IMR-90 (cell line): ENCODE results near the gene RPL10. TPM values are rescaled to one million over a fixed set of nuclear protein-coding genes. Genes with fewer than 3 reads are reported as not detected.

Source experiments
- ATAC-seq: fragments of 200-7000 bp; cut with Tn5 transposase; 2 replicates; pipeline ENCODE4 v1.9.1; 2020; ENCODE audit warnings: low read depth, mild to moderate bottlenecking, moderate library complexity
- BruUV-seq: library from RNA; stranded (reverse); fragments of 400-500 nt; replicated peaks from 2 replicates; lab custom pipeline; 2021; lab: Mats Ljungman, UMichigan
- CTCF ChIA-PET: fragments of 300-600 bp; formaldehyde crosslinking; extraction: SDS; loops from one replicate; lab custom pipeline; 2021; ENCODE audit warnings: antibody characterized with exemption; lab: Yijun Ruan, JAX
- POLR2A ChIA-PET: fragments of 300-600 bp; sonication (Branson Sonifier 250); formaldehyde crosslinking; loops from one replicate; lab custom pipeline; 2022; ENCODE audit warnings: antibody characterized with exemption; ENCODE audit not compliant: unreplicated experiment; lab: Charles Lee
- DNase-seq: peaks from one replicate; pipeline ENCODE4 v3.0.0; 2013
- H2AFZ ChIP-seq: replicated peaks from 2 replicates; pipeline ENCODE3; 2013; ENCODE audit warnings: low read length, mild to moderate bottlenecking; ENCODE audit not compliant: poor library complexity
- H2AK5ac ChIP-seq: 2 replicates; pipeline ENCODE4 v1.6.1; 2013; ENCODE audit warnings: low read depth, low read length, inconsistent platforms
- H2AK9ac ChIP-seq: replicated peaks from 2 replicates; pipeline ENCODE3; 2013; ENCODE audit warnings: mild to moderate bottlenecking, low read depth, low read length, moderate library complexity; ENCODE audit not compliant: poor library complexity
- H2BK120ac ChIP-seq: 2 replicates; pipeline ENCODE4 v1.6.1; 2013; ENCODE audit warnings: low read depth, low read length, inconsistent platforms
- H2BK15ac ChIP-seq: 3 replicates; pipeline ENCODE4 v1.6.1; 2013; ENCODE audit warnings: low read depth, low read length, inconsistent platforms
- H2BK20ac ChIP-seq: 2 replicates; pipeline ENCODE4 v1.6.1; 2013; ENCODE audit warnings: low read depth, mild to moderate bottlenecking, inconsistent platforms, low read length, moderate library complexity
- H2BK5ac ChIP-seq: 2 replicates; pipeline ENCODE4 v1.6.1; 2013; ENCODE audit warnings: mild to moderate bottlenecking, low read depth, low read length, inconsistent platforms; ENCODE audit not compliant: poor library complexity, severe bottlenecking
- H3K14ac ChIP-seq: replicated peaks from 2 replicates; pipeline ENCODE4 v1.6.1; 2013; ENCODE audit warnings: low read depth, low read length, inconsistent platforms
- H3K18ac ChIP-seq: 2 replicates; pipeline ENCODE4 v1.6.1; 2013; ENCODE audit warnings: low read depth, low read length, control low read depth
- H3K23ac ChIP-seq: 2 replicates; pipeline ENCODE4 v1.6.1; 2013; ENCODE audit warnings: low read depth, low read length, inconsistent platforms
- H3K27ac ChIP-seq: 2 replicates; pipeline ENCODE4 v1.5.1; 2013; ENCODE audit warnings: mild to moderate bottlenecking, control low read depth, low read length; ENCODE audit not compliant: insufficient read depth
- H3K27me3 ChIP-seq: 2 replicates; pipeline ENCODE4 v1.6.1; 2013; ENCODE audit warnings: low read length; ENCODE audit not compliant: control insufficient read depth, insufficient read depth
- H3K36me3 ChIP-seq: 2 replicates; pipeline ENCODE4 v1.6.1; 2013; ENCODE audit warnings: low read length, mixed read lengths; ENCODE audit not compliant: control insufficient read depth, insufficient read depth
- H3K4ac ChIP-seq: 2 replicates; pipeline ENCODE4 v1.6.1; 2013; ENCODE audit warnings: low read depth, low read length, inconsistent platforms
- H3K4me1 ChIP-seq: 2 replicates; pipeline ENCODE4 v1.6.1; 2013; ENCODE audit warnings: low read length, mixed read lengths; ENCODE audit not compliant: control insufficient read depth, insufficient read depth
- H3K4me2 ChIP-seq: 2 replicates; pipeline ENCODE4 v1.6.1; 2013; ENCODE audit warnings: low read depth, mild to moderate bottlenecking, control low read depth, low read length, moderate library complexity
- H3K4me3 ChIP-seq: 2 replicates; pipeline ENCODE4 v1.5.1; 2013; ENCODE audit warnings: low read depth, mild to moderate bottlenecking, control low read depth, low read length, moderate library complexity; ENCODE audit not compliant: insufficient read depth
- H3K56ac ChIP-seq: 2 replicates; pipeline ENCODE4 v1.6.1; 2013; ENCODE audit warnings: low read length, inconsistent platforms; ENCODE audit not compliant: insufficient read depth; ENCODE audit errors: extremely low read depth
- H3K79me1 ChIP-seq, 2 experiments: 2 replicates each; pipeline ENCODE4 v1.6.1; 2013; ENCODE audit warnings: low read length in 2 of 2, inconsistent platforms in 1 of 2, low read depth in 1 of 2
- H3K9ac ChIP-seq: 2 replicates; pipeline ENCODE4 v1.6.1; 2013; ENCODE audit warnings: low read depth, low read length, control low read depth
- H3K9me1 ChIP-seq: 2 replicates; pipeline ENCODE4 v1.6.1; 2013; ENCODE audit warnings: low read length, inconsistent platforms; ENCODE audit not compliant: insufficient read depth
- H3K9me3 ChIP-seq: 2 replicates; pipeline ENCODE4 v1.6.1; 2013; ENCODE audit warnings: low read length; ENCODE audit not compliant: control insufficient read depth, insufficient read depth
- H4K20me1 ChIP-seq: 2 replicates; pipeline ENCODE4 v1.6.1; 2013; ENCODE audit warnings: low read length, inconsistent platforms; ENCODE audit not compliant: insufficient read depth
- H4K5ac ChIP-seq: 2 replicates; pipeline ENCODE4 v1.6.1; 2013; ENCODE audit warnings: mild to moderate bottlenecking, low read depth, low read length, control low read depth
- H4K8ac ChIP-seq, 2 experiments: 2 replicates each; pipeline ENCODE4 v1.6.1; 2013; ENCODE audit warnings: low read depth in 2 of 2, low read length in 2 of 2, control low read depth in 1 of 2, inconsistent platforms in 1 of 2
- H4K91ac ChIP-seq: 2 replicates; pipeline ENCODE4 v1.6.1; 2013; ENCODE audit warnings: low read depth, low read length, inconsistent platforms; ENCODE audit not compliant: insufficient read depth
- MAFK ChIP-seq: IDR thresholded peaks from 2 replicates; pipeline ENCODE4 v1.6.1; 2012; ENCODE audit warnings: low read depth, low read length, improper control_type of control experiment
- MAZ ChIP-seq: IDR thresholded peaks from 2 replicates; pipeline ENCODE4 v1.6.1; 2012; ENCODE audit warnings: low read depth, mild to moderate bottlenecking, low read length, improper control_type of control experiment, moderate library complexity, borderline replicate concordance
- MXI1 ChIP-seq: IDR thresholded peaks from 2 replicates; pipeline ENCODE4 v1.6.1; 2012; ENCODE audit warnings: low read depth, mild to moderate bottlenecking, low read length, moderate library complexity, borderline replicate concordance
- POLR2A ChIP-seq: IDR thresholded peaks from 2 replicates; pipeline ENCODE4 v1.6.1; 2012; ENCODE audit warnings: mild to moderate bottlenecking, low read depth, low read length
- RAD21 ChIP-seq: IDR thresholded peaks from 2 replicates; pipeline ENCODE4 v1.6.1; 2012; ENCODE audit warnings: low read length, improper control_type of control experiment
- RCOR1 ChIP-seq: IDR thresholded peaks from 2 replicates; pipeline ENCODE4 v1.6.1; 2012; ENCODE audit warnings: mild to moderate bottlenecking, low read length, improper control_type of control experiment; ENCODE audit not compliant: insufficient replicate concordance
- WGBS, 2 experiments: methylation state at CpG; one replicate each; pipeline versions ENCODE4 v1.1.5 to v1.1.7; 2013; ENCODE audit warnings: missing lambda C conversion rate in 2 of 2; ENCODE audit not compliant: insufficient read length in 1 of 2; ENCODE audit errors: extremely low coverage in 2 of 2; 5-methylcytosine and 5-hydroxymethylcytosine counted together
- dilution Hi-C: fragments of 300-500 bp; cut with HindIII; formaldehyde crosslinking; loops from one replicate; pipeline ENCODE4 v1.14.3; 2018; ENCODE audit warnings: low sequenced_read_pairs; ENCODE audit not compliant: unreplicated experiment
- in situ Hi-C: fragments of 300-500 bp; cut with MboI; formaldehyde crosslinking; loops from 3 replicates; pipeline ENCODE4 v1.14.3; 2019; ENCODE audit warnings: low sequenced_read_pairs, inconsistent platforms, mixed read lengths
- intact Hi-C: fragments of 100-400 bp; cut with micrococcal nuclease; formaldehyde crosslinking; loops from 2 replicates; pipeline ENCODE4 v1.10.0; 2022
- polyA plus RNA-seq, 3 experiments: library from polyadenylated mRNA; depleted of rRNA; stranded (reverse); fragments of >200 nt; gene quantifications; 2 replicates each; pipeline ENCODE4 v1.2.3, GENCODE V29; 2012; ENCODE audit warnings: low replicate concordance in 1 of 3
- total RNA-seq: library from RNA; depleted of rRNA; stranded (reverse); fragments of >200 nt; gene quantifications from 2 replicates; pipeline ENCODE4 v1.2.3, GENCODE V29; 2012
- TF ChIP-seq, protein P1 (sequence below): fragments of 150-350 bp; IDR thresholded peaks from 2 replicates; pipeline ENCODE4 v1.6.1; 2016; ENCODE audit warnings: low read depth, mild to moderate bottlenecking, low read length, moderate library complexity, borderline replicate concordance

Gene RPL10
- total and polyA plus RNA-seq, 2 of the 4 experiments (the other 2 are of a cell fraction) = 1,582 to 7,467 TPM

GRCh38 chrX:154403192-154403591, 5.0 kb downstream of the RPL10 start:
- ChIA-PET POLR2A (no interaction called here), CTCF (no interaction called here)
- no peak overlapping the region for H2AK5ac ChIP-seq
- no TSS peak for BruUV-seq
- no peak for DNase-seq
- no CpG with 5 or more reads among the region's 10 CpGs for WGBS, 2 experiments
- no peak overlapping the region for H2BK20ac ChIP-seq
- H3K27ac ChIP-seq = no peak overlapping the region
- H3K36me3 ChIP-seq = peaks cover 21% of the 10 kb centered on the region
- no peak overlapping the region for H3K14ac ChIP-seq
- no peak overlapping the region for H2BK120ac ChIP-seq
- in situ Hi-C loops (no loop called here), intact Hi-C loops (no loop called here), dilution Hi-C loops (no loop called here)
- no peak overlapping the region for H3K56ac ChIP-seq
- TF ChIP-seq, protein P1, sequence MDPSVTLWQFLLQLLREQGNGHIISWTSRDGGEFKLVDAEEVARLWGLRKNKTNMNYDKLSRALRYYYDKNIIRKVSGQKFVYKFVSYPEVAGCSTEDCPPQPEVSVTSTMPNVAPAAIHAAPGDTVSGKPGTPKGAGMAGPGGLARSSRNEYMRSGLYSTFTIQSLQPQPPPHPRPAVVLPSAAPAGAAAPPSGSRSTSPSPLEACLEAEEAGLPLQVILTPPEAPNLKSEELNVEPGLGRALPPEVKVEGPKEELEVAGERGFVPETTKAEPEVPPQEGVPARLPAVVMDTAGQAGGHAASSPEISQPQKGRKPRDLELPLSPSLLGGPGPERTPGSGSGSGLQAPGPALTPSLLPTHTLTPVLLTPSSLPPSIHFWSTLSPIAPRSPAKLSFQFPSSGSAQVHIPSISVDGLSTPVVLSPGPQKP = no peak
- no peak for TF ChIP-seq RAD21
- TF ChIP-seq MXI1 = no peak
- TF ChIP-seq POLR2A = no peak
- TF ChIP-seq MAFK = no peak
- no peak for TF ChIP-seq MAZ
- no peak for TF ChIP-seq RCOR1
- peak overlapping the region; percentile 8 for H2AK9ac ChIP-seq
- peaks cover 6 to 21% of the 10 kb centered on the region in 2 experiments for H3K79me1 ChIP-seq
- peaks cover 43% of the 10 kb centered on the region for H4K20me1 ChIP-seq
- H3K23ac ChIP-seq = no peak overlapping the region
- no peak overlapping the region for H2BK15ac ChIP-seq
- H3K4ac ChIP-seq = no peak overlapping the region
- no peaks in the 10 kb centered on the region for H3K27me3 ChIP-seq
- no peaks in the 10 kb centered on the region for H3K9me1 ChIP-seq
- no peak for ATAC-seq
- no peak overlapping the region for H4K91ac ChIP-seq
- H3K9ac ChIP-seq = no peak overlapping the region
- H3K9me3 ChIP-seq = no peaks in the 10 kb centered on the region
- H3K18ac ChIP-seq = no peak overlapping the region
- no peak overlapping the region for H3K4me2 ChIP-seq
- H3K4me1 ChIP-seq = peaks cover 2% of the 10 kb centered on the region; the same call in 1 of the 2 replicates
- H4K8ac ChIP-seq = no peak overlapping the region
- no peak overlapping the region for H3K4me3 ChIP-seq
- no peak overlapping the region for H4K5ac ChIP-seq
- H2AFZ ChIP-seq = no peak overlapping the region
- no peak overlapping the region for H2BK5ac ChIP-seq
